NCI-H128 (cell line): ENCODE data around the gene ZFTA.
"Not testable (repeated sequence)": the region's sequence is repeated elsewhere in the genome, so short reads cannot be mapped to it uniquely, and the experiment has no call there.

ENCODE experiments used
- DNase-seq: peaks from one replicate; lab custom pipeline; 2025; ENCODE audit not compliant: unreplicated experiment; lab: John Stamatoyannopoulos, UW

The ZFTA gene

GRCh38 chr11:63768237-63769041 is at the start of gene ZFTA:
TSS of gene ZFTA (minus strand) at chr11:63768775. CDS start at chr11:63768622, 153 bp downstream.
- peak; percentile 31 for DNase-seq

DNA sequence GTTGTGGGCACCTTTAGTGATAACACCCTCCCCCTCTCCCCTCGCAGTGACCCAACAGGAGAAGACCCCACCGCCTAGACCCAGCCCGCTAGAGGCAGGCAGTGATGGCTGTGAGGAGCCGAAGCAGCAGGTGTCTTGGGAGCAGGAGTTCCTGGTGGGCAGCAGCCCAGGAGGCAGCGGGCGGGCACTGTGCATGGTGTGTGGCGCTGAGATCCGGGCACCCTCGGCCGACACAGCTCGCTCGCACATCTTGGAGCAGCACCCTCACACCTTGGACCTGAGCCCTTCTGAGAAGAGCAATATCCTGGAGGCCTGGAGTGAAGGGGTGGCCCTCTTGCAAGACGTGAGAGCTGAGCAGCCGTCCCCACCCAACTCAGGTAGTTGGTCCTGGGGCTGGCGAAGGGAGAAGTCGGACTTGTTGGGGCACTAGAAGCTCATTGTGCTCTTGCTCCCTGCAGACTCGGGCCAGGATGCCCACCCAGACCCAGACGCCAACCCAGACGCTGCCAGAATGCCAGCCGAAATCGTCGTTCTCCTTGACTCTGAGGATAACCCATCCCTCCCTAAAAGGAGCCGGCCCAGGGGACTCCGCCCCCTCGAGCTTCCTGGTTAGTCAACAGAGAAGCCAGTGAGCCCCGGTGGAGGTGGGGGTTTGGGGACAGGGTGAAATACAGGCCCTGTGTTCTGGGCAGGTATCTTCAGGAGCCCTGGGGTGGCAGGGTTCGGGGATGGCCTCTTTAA is 49.4 kb upstream of the ZFTA start:
- no peak for DNase-seq

DNA sequence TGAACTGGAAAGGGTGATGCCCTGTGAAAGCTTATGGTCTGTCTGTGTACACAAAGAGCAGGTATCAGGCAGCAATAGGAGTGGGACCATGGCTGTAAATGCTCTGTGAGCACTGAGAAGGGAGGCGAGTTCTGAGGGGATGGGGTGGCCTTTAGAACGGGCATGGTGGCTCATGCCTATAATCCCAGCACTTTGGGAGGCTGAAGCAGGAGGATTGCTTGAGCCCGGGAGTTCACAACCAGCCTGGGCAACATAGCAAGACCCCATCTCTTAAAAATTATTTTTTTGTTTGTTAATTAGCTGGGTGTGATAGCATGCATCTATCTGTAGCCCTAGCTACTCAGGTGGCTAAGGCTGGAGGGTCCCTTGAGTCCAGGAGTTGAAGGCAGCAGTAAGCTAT is 48.2 kb upstream of the ZFTA start:
- DNase-seq: no peak

GRCh38 chr11:63816166-63816565 is 47.6 kb upstream of the ZFTA start:
- no peak for DNase-seq

- no peak for DNase-seq
Measured at GRCh38 chr11:63814383-63814736, 45.8 kb upstream of the ZFTA start.

DNA sequence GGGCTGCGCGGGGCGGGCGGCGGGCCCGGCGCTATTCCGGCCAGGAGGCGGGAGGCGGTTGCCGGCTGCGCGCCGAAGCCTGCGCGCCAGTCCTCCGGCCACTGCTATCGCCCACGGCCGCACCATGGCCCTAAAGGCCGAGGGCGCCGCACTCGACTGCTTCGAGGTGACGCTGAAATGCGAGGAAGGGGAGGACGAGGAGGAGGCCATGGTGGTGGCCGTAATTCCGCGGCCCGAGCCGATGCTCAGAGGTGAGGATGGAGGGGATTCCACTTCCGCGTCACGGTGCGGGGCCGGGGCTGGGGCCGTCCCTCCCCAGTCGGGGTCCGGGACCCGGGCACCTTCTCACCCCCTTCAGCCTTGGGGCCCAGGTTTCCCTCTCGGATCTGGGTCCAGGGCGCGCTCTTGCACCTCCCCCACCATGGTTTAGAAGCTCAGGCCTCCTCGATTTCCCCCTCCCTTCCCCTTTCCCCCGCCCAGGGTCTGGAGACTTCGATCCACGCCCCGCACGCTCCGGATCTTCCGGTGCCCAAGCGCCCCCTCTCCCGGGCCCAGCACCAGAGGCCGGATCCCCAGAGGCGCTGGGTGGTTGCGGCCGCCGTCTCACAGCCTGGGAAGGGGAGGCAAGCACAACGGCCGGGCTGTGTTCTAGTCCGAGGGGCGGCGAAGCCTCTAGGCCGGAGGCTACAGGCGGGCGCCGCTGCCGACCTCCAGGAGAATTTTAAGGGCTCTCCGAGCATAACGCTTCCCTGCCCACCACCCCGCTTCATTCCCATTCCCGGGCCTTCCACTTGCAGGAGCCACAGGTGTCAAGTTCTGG is 45.2 kb upstream of the ZFTA start:
- no peak for DNase-seq

- peak; percentile 66 for DNase-seq
Measured at GRCh38 chr11:63813035-63813562, 44.5 kb upstream of the ZFTA start, which contains the start of gene SPINDOC. TSS of gene SPINDOC (plus strand) at chr11:63813456. CDS start at chr11:63813687, 231 bp downstream.

DNA sequence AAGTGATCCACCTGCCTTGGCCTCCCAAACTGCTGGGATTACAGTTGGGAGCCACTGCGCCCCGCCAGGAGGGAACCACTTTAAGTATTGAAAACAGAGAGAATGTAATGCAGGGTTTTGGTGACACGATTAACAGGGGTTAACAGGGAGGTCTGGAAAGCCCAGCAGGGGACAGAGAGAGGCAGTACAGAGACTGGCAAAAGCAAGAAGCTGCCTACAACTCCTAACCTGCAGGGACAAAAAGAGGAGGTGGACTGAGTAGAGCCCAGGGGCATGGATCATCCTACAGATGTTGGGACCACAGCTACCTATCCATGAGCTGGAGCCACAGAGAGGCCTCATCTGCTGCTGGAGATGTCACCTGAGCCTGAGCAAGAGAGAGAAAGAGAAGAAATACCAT is 42.9 kb upstream of the ZFTA start:
- DNase-seq: no peak

GRCh38 chr11:63810383-63810782 is 41.8 kb upstream of the ZFTA start:
- not testable (repeated sequence) for DNase-seq

- no peak for DNase-seq
Measured at GRCh38 chr11:63805844-63806415, 37.4 kb upstream of the ZFTA start.

GRCh38 chr11:63804259-63804658 is 35.7 kb upstream of the ZFTA start:
- no peak for DNase-seq

DNA sequence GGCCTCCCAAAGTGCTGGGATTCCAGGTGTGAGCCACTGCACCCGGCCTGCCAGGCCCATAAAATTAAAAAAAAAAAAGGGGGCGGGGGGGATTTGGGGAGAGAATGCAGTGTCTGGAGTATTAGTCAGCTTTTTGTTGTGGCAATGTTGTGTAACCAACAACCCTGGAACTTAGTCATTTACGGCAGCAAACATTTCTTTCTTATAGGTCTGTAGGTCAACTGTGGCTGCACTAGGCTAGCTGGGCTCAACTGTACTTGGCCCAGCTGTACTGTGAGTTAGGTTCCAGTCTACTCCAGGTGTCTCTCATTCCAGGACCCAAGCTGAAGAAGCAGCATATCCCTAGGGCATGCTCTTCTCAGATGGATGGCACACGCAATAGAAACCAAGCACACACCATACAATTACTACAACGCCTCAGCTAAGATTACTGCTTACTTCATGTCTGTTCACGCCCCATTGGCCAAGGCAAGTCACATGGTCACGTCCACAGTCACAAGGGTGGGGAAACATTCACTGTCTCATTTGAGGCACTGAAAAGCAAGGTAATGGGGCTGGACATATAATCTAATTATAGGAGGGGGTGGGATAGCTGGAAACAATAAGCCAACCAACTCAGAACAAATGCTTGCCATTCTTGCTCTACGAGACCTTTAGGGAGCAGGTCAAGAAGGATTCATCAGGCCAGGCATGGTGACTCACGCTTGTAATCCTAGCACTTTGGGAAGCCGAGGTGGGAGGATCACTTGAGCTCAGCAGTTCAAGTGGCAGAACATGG is 34.3 kb upstream of the ZFTA start:
- no peak for DNase-seq

DNA sequence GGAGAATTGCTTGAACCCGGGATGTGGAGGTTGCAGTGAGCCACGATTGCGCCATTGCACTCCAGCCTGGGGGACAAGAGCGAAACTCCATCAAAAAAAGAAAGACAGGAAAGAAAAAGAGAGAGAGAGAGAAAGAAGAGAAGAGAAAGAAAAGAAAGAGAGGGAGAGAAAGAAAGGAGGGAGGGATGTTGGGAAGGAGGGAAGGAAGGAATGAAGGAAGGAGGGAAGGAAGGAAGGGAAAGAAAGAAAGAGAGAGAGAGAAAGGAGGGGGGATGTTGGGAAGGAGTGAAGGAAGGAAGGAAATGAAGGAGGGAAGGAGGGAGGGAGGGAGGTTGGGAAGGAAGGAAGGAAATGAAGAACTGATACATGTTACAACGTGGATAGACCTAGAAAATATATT is 32.3 kb upstream of the ZFTA start:
- no peak for DNase-seq

DNA sequence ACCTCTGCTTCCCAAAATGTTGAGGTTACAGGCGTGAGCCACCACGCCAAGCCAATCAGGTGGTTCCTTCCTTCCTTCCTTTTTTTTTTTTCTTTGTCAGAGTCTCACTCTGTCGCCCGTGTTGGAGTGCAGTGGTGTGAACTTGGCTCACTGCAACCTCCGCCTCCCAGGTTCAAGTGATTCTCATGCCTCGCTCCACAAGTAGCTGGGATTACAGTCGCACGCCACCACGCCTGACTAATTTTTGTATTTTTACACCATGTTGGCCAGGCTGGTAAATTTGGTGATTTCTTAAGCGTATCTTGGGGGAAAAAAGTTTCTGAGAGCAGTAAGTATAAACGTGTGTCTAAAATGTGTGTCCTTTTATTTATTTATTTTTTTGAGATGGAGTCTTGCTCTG is 26.5 kb upstream of the ZFTA start:
- no peak for DNase-seq

DNA sequence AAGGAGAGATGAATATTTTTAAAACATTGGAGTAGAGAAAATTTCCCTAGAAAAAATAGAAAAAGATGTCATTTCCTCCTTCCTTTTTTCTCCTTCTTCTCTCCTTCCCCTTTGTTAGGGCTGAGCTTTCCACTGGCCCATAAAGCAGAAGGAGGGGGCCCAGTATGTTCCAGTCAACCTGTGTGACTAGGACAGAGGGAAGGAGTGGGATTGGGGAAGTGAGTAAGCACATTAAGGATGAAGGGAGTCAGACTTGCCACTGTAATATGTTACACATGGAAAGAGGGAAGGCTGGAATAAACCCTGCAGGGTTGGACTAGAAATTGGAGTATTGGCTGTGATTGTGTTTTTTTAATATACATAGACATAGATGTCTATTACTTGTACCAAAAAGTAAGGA is 24.6 kb upstream of the ZFTA start:
- DNase-seq: no peak

GRCh38 chr11:63791495-63792167 is 23.1 kb upstream of the ZFTA start:
- DNase-seq: no peak

- DNase-seq: no peak
Measured at GRCh38 chr11:63785823-63786222, 17.2 kb upstream of the ZFTA start.

GRCh38 chr11:63783925-63784592 is 15.5 kb upstream of the ZFTA start:
- no peak for DNase-seq

DNA sequence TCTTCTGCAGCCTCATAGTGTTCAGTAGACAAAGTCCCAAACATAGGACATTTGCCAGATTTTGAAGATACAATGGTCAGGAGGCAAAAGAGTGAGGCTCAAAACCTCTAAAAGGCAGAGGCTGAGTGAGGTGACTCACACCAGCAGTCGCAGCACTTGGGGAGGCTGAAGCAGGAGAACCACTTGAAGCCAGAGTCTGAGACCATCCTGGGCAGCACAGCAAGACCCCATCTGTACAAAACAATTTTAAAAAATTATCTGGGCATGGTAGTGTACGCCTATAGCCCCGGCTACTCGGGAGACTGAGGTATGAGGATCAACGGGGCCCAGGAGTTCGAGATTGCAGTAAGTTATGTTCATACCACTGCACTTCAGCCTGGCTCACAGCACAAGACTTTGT is 14.2 kb upstream of the ZFTA start:
- DNase-seq: no peak
